A549 treated with AZD2906 at 1 μM for 4 hours (cell line): Measurements from ENCODE around the gene OR4A5. TPM values are rescaled to one million over a fixed set of nuclear protein-coding genes. Genes with fewer than 3 reads are reported as not detected.

Experiments used
- total RNA-seq: library from RNA; stranded (reverse); fragments of 200-300 nt; extraction: Qiagen RNA extraction; gene quantifications from 5 replicates; pipeline ENCODE4 v1.2.3, GENCODE V29; 2022

The OR4A5 gene
- not detected in 5 replicates for total RNA-seq

GRCh38 chr11:54706532-54706931, at the start of gene OR4A5:
Gene OR4A5 (plus strand): TSS chr11:54706832. CDS start chr11:54706885, 53 bp downstream.

Other genes with a start within 250 kb of the OR4A5 start
- gene OR4C46, start 102.8 kb upstream of the OR4A5 start, total RNA-seq, result not detected in 5 replicates